ENCODE results near the gene TMEM187.
"Not testable (repeated sequence)": the region's sequence is repeated elsewhere in the genome, so short reads cannot be mapped to it uniquely, and the experiment has no call there.

TMEM187 gene

GRCh38 chrX:153971450-153972367 lies 845 bp upstream of the TMEM187 start, which contains the start of gene HCFC1:
HCFC1 (minus strand) TSS chrX:153971818; CDS start chrX:153970840, 978 bp downstream.
- H3K27ac ChIP-seq: peak within 1 kb of the TSS; percentile 99

DNA sequence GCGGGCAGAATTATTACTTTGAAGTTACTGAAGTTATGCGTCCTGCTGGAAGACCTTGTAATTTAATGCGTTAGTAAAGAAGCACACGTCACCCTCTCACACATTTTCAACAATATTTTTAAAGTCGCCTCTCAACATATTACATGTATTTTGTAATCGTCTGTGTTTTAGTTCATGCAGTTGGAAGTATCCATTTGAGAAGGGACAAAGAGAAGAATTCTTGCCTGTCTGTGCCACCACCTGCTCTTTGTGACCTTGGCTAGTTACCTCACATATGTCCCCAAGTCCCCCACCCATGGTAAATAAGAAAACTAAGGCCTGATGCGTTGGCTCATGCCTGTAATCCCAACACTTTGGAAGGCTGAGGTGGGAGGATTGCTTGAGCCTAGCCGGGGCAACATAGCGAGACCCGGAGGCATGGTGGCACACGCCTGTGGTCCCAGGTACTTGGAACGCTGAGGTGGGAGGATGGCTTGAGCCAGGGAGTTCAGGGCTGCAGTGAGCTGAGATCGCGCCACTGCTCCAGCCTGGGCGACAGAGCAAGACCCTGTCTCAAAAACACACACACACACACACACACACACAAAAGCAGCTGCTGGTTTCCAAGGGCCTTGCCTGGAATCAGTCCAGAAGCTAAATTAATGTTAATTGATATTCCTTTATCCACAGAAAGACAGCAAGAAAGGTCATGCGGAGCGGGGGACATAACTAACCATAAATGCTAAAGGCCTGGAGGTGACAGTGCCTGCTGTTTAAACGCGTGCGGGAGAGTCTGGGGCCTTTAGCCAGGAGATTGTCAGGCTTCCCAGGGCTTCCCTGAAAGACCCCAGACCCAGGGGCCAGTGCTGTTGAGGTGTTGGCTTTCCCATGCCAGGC lies 811 bp downstream of the TMEM187 start:
- TF ChIP-seq CTCF (IDR thresholded peaks at IDR 0.05): no peak
- no peaks in the 10 kb centered on the region for H3K27me3 ChIP-seq
- peak overlapping the region; percentile 99 for H3K27ac ChIP-seq
- H3K36me3 ChIP-seq: no peaks in the 10 kb centered on the region
- H3K9me3 ChIP-seq: no peaks in the 10 kb centered on the region
- peaks cover 38 to 45% of the 10 kb centered on the region in 2 experiments for H3K4me1 ChIP-seq (ENCODE audit: control insufficient read depth in 1 of 2, insufficient read depth in 1 of 2, low read depth in 1 of 2, low read length in 1 of 2)
- peak overlapping the region; percentile 57 to 99 for H3K4me3 ChIP-seq (ENCODE audit: low read depth in 1 of 2, low read length in 1 of 2)

More at GRCh38 chrX:153971450-153972367, 845 bp upstream of the TMEM187 start, which contains the start of gene HCFC1:
- Histone ChIP-seq H3K4me3 (ENCODE audit: low read depth in 1 of 2, low read length in 1 of 2) (peak within 1 kb of the TSS; percentile 84 to 99), H3K27me3 (no peaks in the 10 kb centered on the region), H3K4me1 (ENCODE audit: control insufficient read depth in 1 of 2, insufficient read depth in 1 of 2, low read depth in 1 of 2, low read length in 1 of 2) (peaks cover 55 to 61% of the 10 kb centered on the region in 2 experiments), H3K36me3 (no peaks in the 10 kb centered on the region), H3K9me3 (no peaks in the 10 kb centered on the region)
- peak; percentile 2 for TF ChIP-seq CTCF (IDR thresholded peaks at IDR 0.05)

DNA sequence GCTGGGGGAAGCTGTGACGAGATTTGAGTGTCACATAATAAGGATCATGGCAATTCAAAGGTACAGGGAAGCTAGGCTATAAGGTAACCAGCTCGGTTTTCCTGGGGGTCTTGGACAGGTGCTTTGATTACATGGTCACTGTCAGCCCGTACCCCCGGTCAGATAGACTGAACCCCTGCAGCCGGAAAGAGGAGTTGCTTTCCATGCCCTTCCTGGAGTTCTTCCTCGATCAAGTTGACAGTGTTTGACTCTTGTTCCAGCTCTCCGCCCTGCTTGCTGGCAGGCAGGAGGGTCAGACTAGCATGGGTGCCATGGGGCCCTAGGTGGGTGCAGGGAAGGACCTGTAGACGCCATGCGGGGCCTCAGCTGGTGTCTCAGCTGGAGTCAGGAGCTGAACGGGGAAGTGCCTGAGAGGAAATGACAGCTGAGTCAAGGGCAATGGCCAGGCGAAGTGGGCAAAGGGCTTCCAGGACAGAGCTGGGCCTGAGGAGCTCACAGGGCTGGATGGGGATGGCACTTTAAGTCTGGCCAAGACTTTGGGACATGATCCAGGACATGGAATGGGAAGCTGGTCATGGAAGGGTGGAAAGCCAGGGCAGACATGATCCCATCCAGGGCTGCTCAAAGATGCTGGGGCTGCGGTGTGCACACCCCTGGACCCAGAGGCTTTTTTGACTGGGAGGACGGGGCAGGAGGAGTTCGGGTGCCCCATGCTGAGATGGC lies 1.6 kb downstream of the TMEM187 start:
- Histone ChIP-seq H3K27ac (peak overlapping the region; percentile 99), H3K4me1 (ENCODE audit: control insufficient read depth in 1 of 2, insufficient read depth in 1 of 2, low read depth in 1 of 2, low read length in 1 of 2) (peaks cover 30 to 37% of the 10 kb centered on the region in 2 experiments)

DNA sequence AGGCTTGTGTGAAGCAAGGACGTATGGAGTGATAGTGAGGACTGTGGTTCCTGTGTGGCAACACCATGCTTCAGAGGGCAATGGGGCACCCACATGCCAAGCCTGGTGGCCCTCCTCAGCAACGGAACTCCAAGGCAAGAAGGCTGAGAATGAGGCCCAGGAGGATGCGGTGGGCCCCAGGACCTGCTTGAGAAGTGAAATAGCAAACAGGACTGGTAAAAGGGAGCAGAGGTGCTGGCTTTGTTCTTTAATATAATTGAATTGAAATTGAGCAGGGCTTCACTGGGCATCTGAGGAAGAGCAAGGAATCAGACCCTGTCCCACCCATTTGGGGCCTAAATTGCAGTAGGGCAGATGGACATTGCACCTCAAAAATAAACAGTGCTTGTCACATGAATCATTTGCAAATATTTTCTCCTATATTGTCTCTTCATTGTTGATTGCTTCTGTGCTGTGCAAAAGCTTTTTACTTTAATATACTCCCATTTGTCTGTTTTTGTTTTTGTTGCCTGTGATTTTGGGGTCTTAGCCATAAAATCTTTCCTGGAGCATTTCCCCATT lies 2.3 kb downstream of the TMEM187 start:
- Histone ChIP-seq H3K4me1 (ENCODE audit: control insufficient read depth in 1 of 2, insufficient read depth in 1 of 2, low read depth in 1 of 2, low read length in 1 of 2) (peaks cover 24 to 30% of the 10 kb centered on the region in 2 experiments), H3K36me3 (no peaks in the 10 kb centered on the region), H3K9me3 (no peaks in the 10 kb centered on the region), H3K27me3 (no peaks in the 10 kb centered on the region), H3K27ac (peak overlapping the region; percentile 99), H3K4me3 (ENCODE audit: low read depth in 1 of 2, low read length in 1 of 2) (peak overlapping the region; percentile 21 to 99)
- TF ChIP-seq CTCF (IDR thresholded peaks at IDR 0.05): no peak

More for the DNA sequence above, 1.6 kb downstream of the TMEM187 start:
- no peak for TF ChIP-seq CTCF (IDR thresholded peaks at IDR 0.05)
- Histone ChIP-seq H3K27me3 (no peaks in the 10 kb centered on the region), H3K4me3 (ENCODE audit: low read depth in 1 of 2, low read length in 1 of 2) (peak overlapping the region; percentile 21 to 99), H3K36me3 (no peaks in the 10 kb centered on the region), H3K9me3 (no peaks in the 10 kb centered on the region)

- H3K27me3 ChIP-seq; H3K4me3 ChIP-seq (ENCODE audit: low read depth in 1 of 2, low read length in 1 of 2); H3K9me3 ChIP-seq; H3K36me3 ChIP-seq: not testable (repeated sequence)
- Histone ChIP-seq H3K4me1 (ENCODE audit: control insufficient read depth in 1 of 2, insufficient read depth in 1 of 2, low read depth in 1 of 2, low read length in 1 of 2) (peaks cover 44 to 46% of the 10 kb centered on the region in 2 experiments), H3K27ac (peak overlapping the region; percentile 88)
Observed at GRCh38 chrX:153980394-153980793, 7.8 kb downstream of the TMEM187 start.
